Esophagus muscularis mucosa (tissue), 4 donors: ENCODE measurements around the gene HOXA7.

ENCODE experiments used
- CTCF ChIP-seq, 3 experiments: fragments of 200-600 bp in 2 of 3; fragments of 450-650 bp in 1 of 3; sonication (generic) in 2 of 3; IDR thresholded peaks; one replicate each; pipeline ENCODE4 v1.5.1; 2017 to 2019; ENCODE audit warnings: antibody characterized with exemption in 3 of 3, mild to moderate bottlenecking in 2 of 3, moderate library complexity in 1 of 3
- EP300 ChIP-seq: sonication (generic); formaldehyde crosslinking; IDR thresholded peaks from one replicate; pipeline ENCODE4 v1.6.1; 2017; ENCODE audit warnings: antibody characterized with exemption
- POLR2A ChIP-seq: fragments of 450-650 bp; IDR thresholded peaks from one replicate; pipeline ENCODE4 v1.6.1; 2017; ENCODE audit warnings: antibody characterized with exemption, moderate library complexity, mild to moderate bottlenecking, low read depth
- POLR2AphosphoS5 ChIP-seq, 2 donors: sonication (generic); formaldehyde crosslinking; IDR thresholded peaks; one replicate each; pipeline ENCODE4 v1.6.1; 2017; ENCODE audit warnings: antibody characterized with exemption in 2 of 2

- no peak for TF ChIP-seq CTCF (IDR thresholded peaks at IDR 0.05)
- TF ChIP-seq POLR2A, result no peak
- TF ChIP-seq POLR2AphosphoS5 (IDR thresholded peaks at IDR 0.05), result no peak
- TF ChIP-seq EP300, result no peak
Observed at GRCh38 chr7:27204851-27205322, 48.4 kb upstream of the HOXA7 start.
